GM10248 (cell line): ENCODE data around the gene KIF4A.

ENCODE experiments used
- CTCF ChIA-PET: fragments of 300-600 bp; sonication (Branson Sonifier 250); formaldehyde crosslinking; extraction: SDS; loops from one replicate; lab custom pipeline; 2021; ENCODE audit warnings: antibody characterized with exemption; lab: Yijun Ruan, JAX
- POLR2A ChIA-PET: fragments of 350-650 bp; sonication (Branson Sonifier 250); formaldehyde crosslinking; extraction: SDS; loops from one replicate; lab custom pipeline; 2020; ENCODE audit warnings: antibody characterized with exemption; lab: Yijun Ruan, JAX
- DNase-seq: peaks from one replicate; pipeline ENCODE4 v3.0.0; 2012; ENCODE audit errors: extremely low spot score
- CTCF ChIP-seq: IDR thresholded peaks from 2 replicates; pipeline ENCODE4 v1.5.1; 2012; ENCODE audit warnings: mild to moderate bottlenecking, low read depth; ENCODE audit errors: extremely low read depth, missing control alignments, control extremely low read depth

Gene KIF4A

DNA sequence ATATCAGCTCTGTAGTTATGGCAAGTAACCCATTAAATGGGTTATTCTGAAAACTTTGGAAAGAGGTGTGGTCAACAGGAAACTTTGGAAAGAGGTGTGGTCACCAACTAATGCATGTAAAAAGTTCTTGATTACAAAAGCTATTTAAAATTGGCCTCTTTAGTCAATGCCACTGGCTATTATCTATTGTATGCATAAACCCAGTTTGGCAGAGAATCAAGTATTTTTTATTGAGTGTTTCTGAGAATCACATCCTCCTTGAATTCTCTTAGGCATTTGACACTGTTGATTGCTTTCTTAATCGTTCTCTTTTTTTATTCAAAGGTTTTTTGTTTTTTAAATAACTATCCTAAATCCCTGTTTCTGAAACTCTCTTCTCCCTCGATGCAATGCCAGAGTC, 37.4 kb upstream of the KIF4A start:
- DNase-seq = no peak
- POLR2A ChIA-PET = no interaction called here
- no peak for TF ChIP-seq CTCF
- CTCF ChIA-PET = interaction anchor here (0.8 kb wide), 1 partner anchor 10 kb away, joined by 3 read pairs; no protein-coding TSS in a partner anchor

DNA sequence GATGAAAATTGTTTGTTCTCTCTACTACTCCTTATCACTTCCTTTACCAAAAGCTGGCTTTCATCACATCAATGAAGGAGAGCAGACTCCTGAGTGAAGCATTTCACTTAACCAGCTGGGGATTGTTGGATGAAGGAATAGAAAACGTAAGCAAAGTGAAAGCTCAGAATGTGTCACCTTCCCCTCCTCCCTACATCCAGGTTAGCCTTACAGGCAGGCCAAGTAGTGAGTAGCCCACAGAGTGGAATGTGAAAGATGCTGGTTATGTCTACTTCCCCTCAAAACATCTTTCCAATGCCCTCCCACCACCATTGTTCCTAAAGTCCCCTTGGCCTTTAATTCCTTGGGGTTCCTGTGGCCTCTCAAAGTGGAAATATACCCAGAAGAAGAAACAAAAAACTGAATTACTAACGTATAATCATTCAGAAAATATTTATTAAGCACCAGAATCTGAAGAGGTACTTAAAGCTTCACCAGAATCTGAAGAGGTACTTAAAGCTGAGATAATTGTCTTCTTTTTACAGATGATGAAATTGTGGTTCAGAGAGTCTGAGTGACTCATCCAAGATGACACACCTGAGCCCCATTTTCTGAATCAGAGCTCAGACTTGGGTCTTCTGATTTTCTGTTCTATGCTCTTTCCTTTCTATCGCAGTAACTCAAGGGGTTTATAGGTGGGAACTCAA, 36.4 kb upstream of the KIF4A start:
- no peak for TF ChIP-seq CTCF
- POLR2A ChIA-PET = no interaction called here
- DNase-seq = no peak
- CTCF ChIA-PET = interaction anchor here (0.8 kb wide), 1 partner anchor 9 kb away, joined by 3 read pairs; no protein-coding TSS in a partner anchor

GRCh38 chrX:70254063-70254400, 35.9 kb upstream of the KIF4A start:
- ChIA-PET POLR2A (no interaction called here), CTCF (no interaction called here)
- TF ChIP-seq CTCF = no peak
- no peak for DNase-seq

- TF ChIP-seq CTCF = no peak
- ChIA-PET CTCF (no interaction called here), POLR2A (no interaction called here)
- DNase-seq = no peak
Measured at GRCh38 chrX:70254909-70255308, 35.0 kb upstream of the KIF4A start.

GRCh38 chrX:70255452-70255851, 34.5 kb upstream of the KIF4A start:
- CTCF ChIA-PET = no interaction called here

DNA sequence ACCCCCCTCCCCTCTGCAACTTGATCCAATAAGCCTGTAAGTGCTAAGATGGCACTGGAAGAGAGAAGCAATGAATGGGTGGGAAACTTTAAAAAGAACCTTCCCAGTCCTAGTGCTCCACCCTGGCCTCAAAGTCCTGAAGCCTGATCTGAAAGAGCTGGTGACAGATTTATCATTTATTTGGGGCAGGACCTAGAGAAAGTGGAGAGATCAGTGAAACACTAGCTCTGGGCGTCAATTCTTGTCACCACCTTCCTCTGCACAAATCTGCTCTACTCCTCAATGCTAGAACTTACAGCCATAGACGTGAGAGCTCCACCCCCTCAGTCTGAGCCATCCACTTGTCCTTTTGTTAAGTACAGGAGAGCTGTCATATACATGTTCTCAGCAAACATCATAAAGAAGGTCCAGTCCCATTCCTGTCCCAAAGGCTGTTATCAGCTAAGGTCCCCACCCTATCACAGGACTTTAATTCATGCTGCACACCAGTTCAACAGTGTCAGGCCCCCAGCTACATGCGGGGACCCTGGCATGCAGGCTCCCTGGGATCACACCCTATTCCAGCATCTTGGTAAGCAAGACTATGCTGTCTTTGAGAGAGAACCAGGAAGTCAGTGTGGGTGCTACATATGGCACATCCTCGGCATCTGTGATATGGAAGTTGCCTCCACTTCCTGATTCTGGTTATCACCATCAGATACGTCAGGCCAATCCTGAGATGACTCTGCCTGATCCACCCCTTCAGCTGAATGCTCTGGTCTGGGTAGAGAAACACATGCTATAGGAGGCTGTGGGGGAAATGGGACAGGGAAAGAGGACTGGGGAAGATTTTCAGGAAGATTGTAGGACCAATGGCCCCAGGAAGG, 32.2 kb upstream of the KIF4A start:
- CTCF ChIA-PET = interaction anchor here (1.4 kb wide), 1 partner anchor 13 kb away, joined by 3 read pairs; no protein-coding TSS in a partner anchor
- POLR2A ChIA-PET = no interaction called here
- TF ChIP-seq CTCF = no peak
- DNase-seq = no peak

More at GRCh38 chrX:70255452-70255851, 34.5 kb upstream of the KIF4A start:
- POLR2A ChIA-PET = no interaction called here
- TF ChIP-seq CTCF = no peak
- DNase-seq = no peak
